ENCODE results near the gene PROC.

GRCh38 chr2:127405255-127405610 lies 13.0 kb upstream of the PROC start:
- TF ChIP-seq CREB1 (IDR thresholded peaks at IDR 0.05) (no peak), CTCF (IDR thresholded peaks at IDR 0.05; ENCODE audit: control extremely low read depth in 1 of 3, insufficient read depth in 1 of 3, low read depth in 1 of 3, low read length in 3 of 3) (no peak), YY1 (IDR thresholded peaks at IDR 0.05; ENCODE audit: low read depth, low read length) (no peak)
